ENCODE data around the gene SQOR. TPM values are rescaled to one million over a fixed set of nuclear protein-coding genes. Genes with fewer than 3 reads are reported as not detected.

The SQOR gene
- total and polyA plus RNA-seq, 2 donors (not counting 1 experiment from before 2014, with no cell fraction given) = 25.6 to 29.1 TPM

- H3K27me3 Mint-ChIP-seq = no peaks in the 10 kb centered on the region
- Histone ChIP-seq H3K9me3 (ENCODE audit: control extremely low read depth in 1 of 3, control insufficient read depth in 2 of 3, insufficient read depth in 1 of 3, low read length in 2 of 3) (peaks cover 0 to 6% (median 0%) of the 10 kb centered on the region in 3 donors), H3K4me1 (ENCODE audit: control insufficient read depth in 2 of 2, insufficient read depth in 2 of 2, low read length in 2 of 2) (peaks cover 3 to 11% of the 10 kb centered on the region in 2 donors), H3K27ac (ENCODE audit: low read length in 2 of 2) (no peak overlapping the region), H3K27me3 (replicated peaks in 1 of 4; ENCODE audit: control extremely low read depth in 1 of 4, control insufficient read depth in 3 of 4, insufficient read depth in 4 of 4, low read length in 3 of 4) (no peaks in the 10 kb centered on the region), H2AFZ (ENCODE audit: insufficient read depth, low read depth, low read length, poor library complexity, severe bottlenecking) (no peak overlapping the region), H3K79me2 (ENCODE audit: control insufficient read depth, insufficient read depth, low read length) (peaks cover 96% of the 10 kb centered on the region), H3K36me3 (replicated peaks in 1 of 2; ENCODE audit: control extremely low read depth in 1 of 2, control insufficient read depth in 1 of 2, extremely low read depth in 1 of 2, insufficient read depth in 2 of 2, low read length in 1 of 2) (no peaks in the 10 kb centered on the region), H3K4me3 (ENCODE audit: control extremely low read depth in 1 of 5, extremely low read depth in 1 of 5, insufficient read depth in 1 of 5, low read depth in 2 of 5, low read length in 4 of 5) (no peak overlapping the region), H3K4me2 (replicated peaks; ENCODE audit: low read depth, low read length, poor library complexity, severe bottlenecking) (no peak overlapping the region), H4K20me1 (ENCODE audit: control insufficient read depth, insufficient read depth, low read length, poor library complexity, severe bottlenecking) (peaks cover 98% of the 10 kb centered on the region), H3K9ac (ENCODE audit: low read length) (no peak overlapping the region)
- ATAC-seq (ENCODE audit: low read depth) (no peak), DNase-seq (no peak)
- no peaks in the 10 kb centered on the region for H3K9me3 Mint-ChIP-seq (ENCODE audit: insufficient read depth)
- 98% methylated on average over 33 of the region's 35 CpGs for WGBS (ENCODE audit: insufficient coverage)
- ChIA-PET CTCF (no interaction called here), POLR2A (no interaction called here)
- intact Hi-C loops (cut with micrococcal nuclease) = no loop called here
- peaks cover 30% of the 10 kb centered on the region for H3K4me1 Mint-ChIP-seq
- TF ChIP-seq CTCF (IDR thresholded peaks at IDR 0.05) (no peak), EZH2 (IDR thresholded peaks at IDR 0.05; ENCODE audit: borderline replicate concordance, insufficient read depth, low read depth, low read length, poor library complexity, severe bottlenecking) (no peak)
- no peak overlapping the region for H3K27ac Mint-ChIP-seq
- H3K4me3 Mint-ChIP-seq = no peak overlapping the region
Measured at GRCh38 chr15:45650889-45651525, 16.2 kb downstream of the SQOR start.

- no peak for ATAC-seq (ENCODE audit: low read depth)
- H3K4me2 ChIP-seq (replicated peaks; ENCODE audit: low read depth, low read length, poor library complexity, severe bottlenecking) = no peak overlapping the region
- intact Hi-C loops (cut with micrococcal nuclease) = no loop called here
- TF ChIP-seq CTCF (IDR thresholded peaks at IDR 0.05) (no peak), EZH2 (IDR thresholded peaks at IDR 0.05; ENCODE audit: borderline replicate concordance, insufficient read depth, low read depth, low read length, poor library complexity, severe bottlenecking) (no peak)
- Mint-ChIP-seq H3K9me3 (ENCODE audit: insufficient read depth) (no peaks in the 10 kb centered on the region), H3K27me3 (no peaks in the 10 kb centered on the region), H3K4me1 (peaks cover 27% of the 10 kb centered on the region), H3K27ac (no peak overlapping the region), H3K4me3 (no peak overlapping the region)
- H3K27me3 ChIP-seq (replicated peaks in 1 of 4; ENCODE audit: control extremely low read depth in 1 of 4, control insufficient read depth in 3 of 4, insufficient read depth in 4 of 4, low read length in 3 of 4) = no peaks in the 10 kb centered on the region
- CTCF ChIA-PET = no interaction called here
- H4K20me1 ChIP-seq (ENCODE audit: control insufficient read depth, insufficient read depth, low read length, poor library complexity, severe bottlenecking) = peaks cover 94% of the 10 kb centered on the region
- no peak overlapping the region for H3K9ac ChIP-seq (ENCODE audit: low read length)
- H3K36me3 ChIP-seq (replicated peaks in 1 of 2; ENCODE audit: control extremely low read depth in 1 of 2, control insufficient read depth in 1 of 2, extremely low read depth in 1 of 2, insufficient read depth in 2 of 2, low read length in 1 of 2) = peaks cover 0 to 5% of the 10 kb centered on the region in 2 experiments
- DNase-seq = no peak
- 83% methylated on average over 2 of the region's 3 CpGs for WGBS (ENCODE audit: insufficient coverage)
- POLR2A ChIA-PET = no interaction called here
- H2AFZ ChIP-seq (ENCODE audit: insufficient read depth, low read depth, low read length, poor library complexity, severe bottlenecking) = no peak overlapping the region
- peaks cover 3 to 9% of the 10 kb centered on the region in 2 donors for H3K4me1 ChIP-seq (ENCODE audit: control insufficient read depth in 2 of 2, insufficient read depth in 2 of 2, low read length in 2 of 2)
- H3K79me2 ChIP-seq (ENCODE audit: control insufficient read depth, insufficient read depth, low read length) = peaks cover 83% of the 10 kb centered on the region
- no peak overlapping the region for H3K4me3 ChIP-seq (ENCODE audit: control extremely low read depth in 1 of 5, extremely low read depth in 1 of 5, insufficient read depth in 1 of 5, low read depth in 2 of 5, low read length in 4 of 5)
- H3K27ac ChIP-seq (ENCODE audit: low read length in 2 of 2) = no peak overlapping the region
- H3K9me3 ChIP-seq (ENCODE audit: control extremely low read depth in 1 of 3, control insufficient read depth in 2 of 3, insufficient read depth in 1 of 3, low read length in 2 of 3) = peaks cover 0 to 6% (median 0%) of the 10 kb centered on the region in 3 donors
Measured at GRCh38 chr15:45653702-45654424, 19.0 kb downstream of the SQOR start.
